Suprapubic skin (tissue), 4 donors: ENCODE measurements around the gene CD44. TPM values are rescaled to one million over a fixed set of nuclear protein-coding genes. Genes with fewer than 3 reads are reported as not detected.

ENCODE experiments used
- DNase-seq, 2 donors: peaks; one replicate each; pipeline ENCODE4 v3.0.0-alpha.2; 2019; ENCODE audit warnings: low spot score in 2 of 2
- H3K27ac ChIP-seq: fragments of 200-600 bp; sonication (generic); one replicate; pipeline ENCODE4 v1.5.1; 2019
- H3K27me3 ChIP-seq: fragments of 200-600 bp; sonication (generic); one replicate; pipeline ENCODE4 v1.5.1; 2019
- H3K36me3 ChIP-seq: fragments of 200-600 bp; sonication (generic); one replicate; pipeline ENCODE4 v1.5.1; 2019
- H3K4me1 ChIP-seq: fragments of 200-600 bp; sonication (generic); one replicate; pipeline ENCODE4 v1.5.1; 2019
- H3K4me3 ChIP-seq: fragments of 200-600 bp; sonication (generic); one replicate; pipeline ENCODE4 v1.5.1; 2019; ENCODE audit warnings: mild to moderate bottlenecking
- H3K9me3 ChIP-seq: fragments of 200-600 bp; sonication (generic); one replicate; pipeline ENCODE4 v1.5.1; 2019
- EP300 ChIP-seq: sonication (generic); formaldehyde crosslinking; IDR thresholded peaks from one replicate; pipeline ENCODE4 v1.6.1; 2017; ENCODE audit warnings: antibody characterized with exemption
- POLR2A ChIP-seq, 2 donors: fragments of 450-650 bp; IDR thresholded peaks; one replicate each; pipeline ENCODE4 v1.6.1; 2017; ENCODE audit warnings: antibody characterized with exemption in 2 of 2, mild to moderate bottlenecking in 2 of 2, moderate library complexity in 2 of 2
- POLR2AphosphoS5 ChIP-seq, 3 donors: sonication (generic); formaldehyde crosslinking; IDR thresholded peaks; one replicate each; pipeline ENCODE4 v1.6.1; 2017; ENCODE audit warnings: antibody characterized with exemption in 3 of 3
- WGBS: methylation state at CpG from one replicate; pipeline ENCODE4 v1.1.5; 2018; 5-methylcytosine and 5-hydroxymethylcytosine counted together
- total RNA-seq, 4 donors: library from RNA; depleted of rRNA; stranded (reverse); fragments of >200 nt; gene quantifications; one replicate each; pipeline ENCODE4 v1.1.0, GENCODE V29; 2016
- TF ChIP-seq, protein P1 (sequence below), 2 donors: fragments of 200-600 bp in 1 of 2; fragments of 450-650 bp in 1 of 2; sonication (generic) in 1 of 2; IDR thresholded peaks; one replicate each; pipeline ENCODE4 v1.5.1; 2016 to 2019; ENCODE audit warnings: antibody characterized with exemption in 2 of 2, mild to moderate bottlenecking in 1 of 2, moderate library complexity in 1 of 2

Gene CD44
- total RNA-seq, 4 donors from 2014 or later: 1,361 to 2,207 (median 1,502) TPM

DNA sequence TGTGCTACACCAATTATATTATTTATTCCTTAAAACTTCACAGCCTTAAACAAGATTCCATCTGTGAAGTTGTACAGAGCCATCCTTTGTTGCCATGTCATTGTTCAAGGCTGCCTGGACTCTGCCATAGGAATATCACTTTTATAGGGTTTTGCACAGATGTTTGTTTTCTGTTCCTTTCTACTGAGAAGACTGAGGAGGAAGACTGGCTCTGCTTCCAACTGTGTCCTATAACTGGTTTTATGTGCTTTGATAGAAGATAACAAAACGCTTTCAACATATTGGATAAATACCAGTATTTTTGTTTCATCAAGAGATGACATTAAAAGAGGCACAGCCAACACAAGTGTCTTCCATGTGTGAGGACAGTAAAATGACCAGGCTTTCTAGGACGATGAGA lies 120.6 kb downstream of the CD44 start:
- WGBS: 76% methylated on average over 2 of the region's 2 CpGs
- DNase-seq: no peak
- H3K4me1 ChIP-seq: peaks cover 11% of the 10 kb centered on the region
- no peaks in the 10 kb centered on the region for H3K9me3 ChIP-seq
- TF ChIP-seq, protein P1, sequence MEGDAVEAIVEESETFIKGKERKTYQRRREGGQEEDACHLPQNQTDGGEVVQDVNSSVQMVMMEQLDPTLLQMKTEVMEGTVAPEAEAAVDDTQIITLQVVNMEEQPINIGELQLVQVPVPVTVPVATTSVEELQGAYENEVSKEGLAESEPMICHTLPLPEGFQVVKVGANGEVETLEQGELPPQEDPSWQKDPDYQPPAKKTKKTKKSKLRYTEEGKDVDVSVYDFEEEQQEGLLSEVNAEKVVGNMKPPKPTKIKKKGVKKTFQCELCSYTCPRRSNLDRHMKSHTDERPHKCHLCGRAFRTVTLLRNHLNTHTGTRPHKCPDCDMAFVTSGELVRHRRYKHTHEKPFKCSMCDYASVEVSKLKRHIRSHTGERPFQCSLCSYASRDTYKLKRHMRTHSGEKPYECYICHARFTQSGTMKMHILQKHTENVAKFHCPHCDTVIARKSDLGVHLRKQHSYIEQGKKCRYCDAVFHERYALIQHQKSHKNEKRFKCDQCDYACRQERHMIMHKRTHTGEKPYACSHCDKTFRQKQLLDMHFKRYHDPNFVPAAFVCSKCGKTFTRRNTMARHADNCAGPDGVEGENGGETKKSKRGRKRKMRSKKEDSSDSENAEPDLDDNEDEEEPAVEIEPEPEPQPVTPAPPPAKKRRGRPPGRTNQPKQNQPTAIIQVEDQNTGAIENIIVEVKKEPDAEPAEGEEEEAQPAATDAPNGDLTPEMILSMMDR (IDR thresholded peaks at IDR 0.05): no peak
- TF ChIP-seq EP300 (no peak), POLR2A (IDR thresholded peaks at IDR 0.05) (no peak), POLR2AphosphoS5 (IDR thresholded peaks at IDR 0.05) (no peak)
- no peaks in the 10 kb centered on the region for H3K36me3 ChIP-seq
- no peak overlapping the region for H3K27ac ChIP-seq
- H3K27me3 ChIP-seq: no peaks in the 10 kb centered on the region
- H3K4me3 ChIP-seq: no peak overlapping the region

DNA sequence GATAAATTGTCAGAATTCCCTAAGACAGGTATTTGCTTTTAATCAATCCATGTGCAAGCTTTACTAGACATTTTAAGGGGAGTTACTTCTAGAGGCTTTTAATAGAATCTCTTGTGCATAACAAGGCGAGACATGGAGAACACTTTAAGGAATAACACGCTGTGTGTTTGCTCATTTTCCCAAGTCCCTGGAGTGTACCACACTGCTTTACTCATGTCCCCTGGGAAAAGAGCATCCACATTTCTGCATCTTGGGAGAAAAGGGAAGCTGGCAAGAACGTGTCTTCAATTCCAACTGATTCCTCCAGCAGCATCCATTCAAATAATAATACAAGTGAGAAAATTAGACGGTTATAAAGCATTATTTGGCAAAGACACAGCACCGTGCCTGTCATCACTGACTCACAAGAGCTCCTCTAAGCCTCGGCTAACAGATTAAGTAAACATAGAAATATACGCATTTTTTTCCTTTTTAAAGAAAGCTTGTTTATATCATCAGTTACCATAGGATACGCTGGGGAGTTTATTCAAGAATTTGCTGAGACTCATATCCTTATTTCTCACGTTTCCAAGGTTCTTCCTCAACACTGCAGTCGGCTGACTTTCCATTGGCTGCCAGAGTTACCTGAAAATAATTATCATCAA lies 121.5 kb downstream of the CD44 start:
- no peak for DNase-seq
- Histone ChIP-seq H3K4me1 (peaks cover 11% of the 10 kb centered on the region), H3K9me3 (no peaks in the 10 kb centered on the region), H3K36me3 (no peaks in the 10 kb centered on the region), H3K27me3 (no peaks in the 10 kb centered on the region), H3K27ac (no peak overlapping the region), H3K4me3 (no peak overlapping the region)
- 62% methylated on average over 10 of the region's 10 CpGs for WGBS
- TF ChIP-seq, protein P1 (IDR thresholded peaks at IDR 0.05): no peak
- TF ChIP-seq EP300 (no peak), POLR2AphosphoS5 (IDR thresholded peaks at IDR 0.05) (no peak), POLR2A (IDR thresholded peaks at IDR 0.05) (no peak)

DNA sequence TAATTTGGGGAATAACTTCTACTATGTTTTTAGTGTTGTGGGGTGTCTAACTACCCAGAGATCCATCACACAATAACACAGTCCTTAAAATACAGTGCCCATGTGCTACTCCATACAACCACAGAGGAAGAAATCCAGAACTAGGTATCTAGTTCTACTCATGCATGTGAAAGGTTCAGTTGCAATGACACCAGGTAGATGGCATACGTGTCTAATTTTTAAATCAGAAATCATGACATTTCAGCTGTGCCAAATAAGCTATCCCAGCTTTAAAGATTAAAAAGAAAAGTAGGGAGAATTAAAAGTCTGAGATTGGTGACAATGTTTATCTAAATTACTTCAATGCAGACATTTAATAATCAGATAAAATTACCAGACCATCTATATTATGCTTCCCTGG lies 122.2 kb downstream of the CD44 start:
- H3K27ac ChIP-seq: no peak overlapping the region
- H3K36me3 ChIP-seq: no peaks in the 10 kb centered on the region
- peaks cover 7% of the 10 kb centered on the region for H3K4me1 ChIP-seq
- no peak for DNase-seq
- H3K9me3 ChIP-seq: no peaks in the 10 kb centered on the region
- TF ChIP-seq POLR2A (IDR thresholded peaks at IDR 0.05) (no peak), EP300 (no peak), POLR2AphosphoS5 (IDR thresholded peaks at IDR 0.05) (no peak)
- TF ChIP-seq, protein P1 (IDR thresholded peaks at IDR 0.05): peak in 1 of 2 donors; percentile 16
- H3K4me3 ChIP-seq: no peak overlapping the region
- H3K27me3 ChIP-seq: no peaks in the 10 kb centered on the region
- WGBS: 71% methylated on average over 1 of the region's 1 CpG

DNA sequence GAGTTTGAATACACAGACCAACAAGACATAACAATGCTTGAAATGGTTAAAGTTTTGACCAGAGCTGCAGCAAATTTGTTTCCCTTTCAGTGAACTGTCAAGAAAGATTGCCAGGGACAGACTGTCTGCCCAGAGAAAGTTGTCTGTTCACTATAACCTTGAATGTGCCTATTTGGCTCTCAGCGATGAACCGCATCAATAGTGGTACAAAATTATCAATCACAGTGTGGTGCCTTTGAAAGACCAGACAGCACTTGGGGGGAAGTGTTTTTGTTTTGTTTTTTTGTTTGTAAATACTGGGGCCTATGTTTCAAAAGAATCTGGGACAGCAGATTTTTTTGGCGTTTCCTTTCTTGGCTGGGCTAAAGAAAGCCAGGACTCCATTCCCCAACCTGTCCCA lies 123.1 kb downstream of the CD44 start:
- Histone ChIP-seq H3K4me3 (no peak overlapping the region), H3K27ac (no peak overlapping the region), H3K36me3 (no peaks in the 10 kb centered on the region), H3K9me3 (no peaks in the 10 kb centered on the region), H3K27me3 (no peaks in the 10 kb centered on the region), H3K4me1 (peaks cover 5% of the 10 kb centered on the region)
- 93% methylated on average over 3 of the region's 3 CpGs for WGBS
- no peak for DNase-seq
- TF ChIP-seq, protein P1 (IDR thresholded peaks at IDR 0.05): no peak
- TF ChIP-seq POLR2AphosphoS5 (IDR thresholded peaks at IDR 0.05): no peak

DNA sequence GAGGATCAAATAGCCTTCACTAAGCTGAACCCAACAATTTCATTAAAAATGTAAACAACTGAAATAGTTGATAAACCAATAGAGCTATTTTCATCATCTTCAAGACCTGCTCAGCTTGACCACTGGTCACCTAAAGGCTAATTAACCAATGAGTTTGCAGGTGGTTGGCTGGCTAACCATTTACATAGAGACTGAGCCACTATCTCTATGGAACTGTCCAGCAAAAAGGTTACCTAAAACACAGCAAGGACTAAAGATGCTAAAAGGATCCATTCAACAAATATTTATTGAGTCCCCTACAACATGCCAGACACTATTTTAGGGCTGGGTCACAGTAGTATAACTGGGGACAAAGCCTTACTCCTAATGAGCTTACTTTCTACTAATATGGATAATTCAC lies 123.8 kb downstream of the CD44 start:
- no peak for DNase-seq
- H3K4me1 ChIP-seq: peaks cover 5% of the 10 kb centered on the region
- no peak overlapping the region for H3K4me3 ChIP-seq
- H3K36me3 ChIP-seq: no peaks in the 10 kb centered on the region
- no peaks in the 10 kb centered on the region for H3K9me3 ChIP-seq
- TF ChIP-seq POLR2AphosphoS5 (IDR thresholded peaks at IDR 0.05): no peak
- no peak for TF ChIP-seq EP300
- TF ChIP-seq POLR2A (IDR thresholded peaks at IDR 0.05): no peak
- TF ChIP-seq, protein P1 (IDR thresholded peaks at IDR 0.05): no peak
- H3K27me3 ChIP-seq: no peaks in the 10 kb centered on the region
- H3K27ac ChIP-seq: no peak overlapping the region
